ENCODE measurements around the gene TLE3.

Gene TLE3

GRCh38 chr15:69997813-69998212 is 99.9 kb downstream of the TLE3 start:
- TF ChIP-seq JUND (IDR thresholded peaks at IDR 0.05; ENCODE audit: low read depth) = no peak
- in situ Hi-C loops (cut with HindIII; ENCODE audit: low pct_unique_long_range_greater_than_20kb, low sequenced_read_pairs) = no loop called here
- peak in 1 of 2 experiments; percentile 67 for DNase-seq (ENCODE audit: low read depth in 1 of 2, low spot score in 1 of 2)

Measured in T47D (cell line).